GM11168 (cell line): ENCODE results near the gene TAF1B.

ENCODE experiments used
- in situ Hi-C: fragments of 300-500 bp; cut with MboI; formaldehyde crosslinking; loops from one replicate; pipeline ENCODE4 v1.12.0; 2022; ENCODE audit warnings: low sequenced_read_pairs; ENCODE audit not compliant: unreplicated experiment

Gene TAF1B

GRCh38 chr2:9951522-9952285, 108.4 kb downstream of the TAF1B start, which contains the start of gene GRHL1:
GRHL1 (plus strand) TSS chr2:9951693; CDS start chr2:9951834, 141 bp downstream.
- in situ Hi-C loops: no loop called here

GRCh38 chr2:9952286-9952737, 109.0 kb downstream of the TAF1B start:
- in situ Hi-C loops: no loop called here

- in situ Hi-C loops: no loop called here
These were observed 109.7 kb downstream of the TAF1B start for GRCh38 chr2:9952856-9953503.

- in situ Hi-C loops: no loop called here
These were observed 110.9 kb downstream of the TAF1B start for GRCh38 chr2:9954136-9954535.

GRCh38 chr2:9958057-9958456, 114.8 kb downstream of the TAF1B start:
- in situ Hi-C loops: no loop called here

GRCh38 chr2:9959262-9959661, 116.0 kb downstream of the TAF1B start:
- in situ Hi-C loops: no loop called here

- in situ Hi-C loops: no loop called here
These were observed 117.7 kb downstream of the TAF1B start for GRCh38 chr2:9961013-9961412.

- in situ Hi-C loops: no loop called here
These were observed 121.2 kb downstream of the TAF1B start for GRCh38 chr2:9964334-9964980.

- in situ Hi-C loops: no loop called here
These were observed 122.0 kb downstream of the TAF1B start for GRCh38 chr2:9965119-9965822.

GRCh38 chr2:9966491-9967022, 123.3 kb downstream of the TAF1B start:
- in situ Hi-C loops: no loop called here

GRCh38 chr2:9967053-9967775, 123.9 kb downstream of the TAF1B start:
- in situ Hi-C loops: no loop called here

- in situ Hi-C loops: no loop called here
These were observed 125.6 kb downstream of the TAF1B start for GRCh38 chr2:9968553-9969497.

GRCh38 chr2:9970200-9971044, 127.1 kb downstream of the TAF1B start:
- in situ Hi-C loops: no loop called here

GRCh38 chr2:9971105-9971818, 128.0 kb downstream of the TAF1B start:
- in situ Hi-C loops: no loop called here

GRCh38 chr2:9971890-9972289, 128.6 kb downstream of the TAF1B start:
- in situ Hi-C loops: no loop called here

GRCh38 chr2:9972621-9973479, 129.6 kb downstream of the TAF1B start:
- in situ Hi-C loops: no loop called here
